Cerebellar cortex (tissue), 1 donor: ENCODE data around the gene SCYGR6.
"Not testable (repeated sequence)": the region's sequence is repeated elsewhere in the genome, so short reads cannot be mapped to it uniquely, and the experiment has no call there.

Experiments used
- DNase-seq: peaks from one replicate; pipeline ENCODE4 v3.0.0-alpha.2; 2015; ENCODE audit warnings: low spot score

Gene SCYGR6

GRCh38 chr2:227724394-227725039, at the start of gene SCYGR6:
SCYGR6 (minus strand) TSS chr2:227724757; CDS start chr2:227724757, 0 bp downstream.
- no peak for DNase-seq

GRCh38 chr2:227774011-227774624, 49.6 kb upstream of the SCYGR6 start:
- no peak for DNase-seq

- no peak for DNase-seq
These were observed 48.4 kb upstream of the SCYGR6 start for GRCh38 chr2:227772932-227773331.

- DNase-seq, result no peak
These were observed 47.7 kb upstream of the SCYGR6 start for GRCh38 chr2:227772197-227772661.

- no peak for DNase-seq
These were observed 43.3 kb upstream of the SCYGR6 start for GRCh38 chr2:227767830-227768229.

GRCh38 chr2:227766373-227766883, 41.9 kb upstream of the SCYGR6 start:
- peak; percentile 72 for DNase-seq

- DNase-seq, result no peak
These were observed 41.3 kb upstream of the SCYGR6 start for GRCh38 chr2:227765788-227766372.

- DNase-seq, result no peak
These were observed 37.4 kb upstream of the SCYGR6 start for GRCh38 chr2:227761740-227762476.

GRCh38 chr2:227759411-227760118, 35.0 kb upstream of the SCYGR6 start:
- no peak for DNase-seq

GRCh38 chr2:227756261-227756660, 31.7 kb upstream of the SCYGR6 start:
- not testable (repeated sequence) for DNase-seq

- no peak for DNase-seq
These were observed 23.5 kb upstream of the SCYGR6 start for GRCh38 chr2:227748079-227748478.

- no peak for DNase-seq
These were observed 21.0 kb upstream of the SCYGR6 start, which contains the start of gene SCYGR8 for GRCh38 chr2:227745594-227745993. SCYGR8 (plus strand) TSS chr2:227745894; CDS start chr2:227745894, 0 bp downstream.

GRCh38 chr2:227740705-227741104, 16.1 kb upstream of the SCYGR6 start:
- DNase-seq, result not testable (repeated sequence)

- DNase-seq, result no peak
These were observed 14.8 kb upstream of the SCYGR6 start for GRCh38 chr2:227739351-227739750.

GRCh38 chr2:227728035-227728434, 3.5 kb upstream of the SCYGR6 start, which contains the start of gene SCYGR7:
SCYGR7 (plus strand) TSS chr2:227728335; CDS start chr2:227728335, 0 bp downstream.
- DNase-seq, result no peak

- not testable (repeated sequence) for DNase-seq
These were observed 1.7 kb downstream of the SCYGR6 start for GRCh38 chr2:227722821-227723220.

- DNase-seq, result no peak
These were observed 3.9 kb downstream of the SCYGR6 start for GRCh38 chr2:227720680-227721079.

- no peak for DNase-seq
These were observed 4.9 kb downstream of the SCYGR6 start for GRCh38 chr2:227719641-227720040.

- peak; percentile 25 for DNase-seq
These were observed 6.6 kb downstream of the SCYGR6 start, which contains the start of gene SLC19A3 for GRCh38 chr2:227717687-227718567. SLC19A3 (minus strand) TSS chr2:227718028; CDS start chr2:227702318, 15,710 bp downstream.

- DNase-seq, result no peak
These were observed 8.1 kb downstream of the SCYGR6 start for GRCh38 chr2:227716501-227716900.
